H9 (cell line): ENCODE data around the gene ZNF165. TPM values are rescaled to one million over a fixed set of nuclear protein-coding genes. Genes with fewer than 3 reads are reported as not detected.

ENCODE experiments used
- DNase-seq: peaks from one replicate; pipeline ENCODE4 v3.0.0-alpha.2; 2017
- H2AFZ ChIP-seq: one replicate; pipeline ENCODE4 v1.6.1; 2013; ENCODE audit warnings: mild to moderate bottlenecking, low read length, control low read depth, moderate library complexity
- H2AK5ac ChIP-seq: 2 replicates; pipeline ENCODE4 v1.6.1; 2013; ENCODE audit warnings: low read length, control low read depth, mixed read lengths; ENCODE audit not compliant: insufficient read length
- H2BK120ac ChIP-seq: one replicate; pipeline ENCODE4 v1.6.1; 2013; ENCODE audit warnings: low read depth, mild to moderate bottlenecking, low read length, control low read depth, inconsistent platforms; ENCODE audit not compliant: poor library complexity, severe bottlenecking
- H2BK12ac ChIP-seq: 2 replicates; pipeline ENCODE4 v1.6.1; 2013; ENCODE audit warnings: low read length, control low read depth, mixed read lengths, low read depth; ENCODE audit not compliant: insufficient read length
- H2BK15ac ChIP-seq: 2 replicates; pipeline ENCODE4 v1.6.1; 2013; ENCODE audit warnings: low read depth, low read length, control low read depth
- H2BK20ac ChIP-seq: one replicate; pipeline ENCODE4 v1.6.1; 2013; ENCODE audit warnings: low read depth, mild to moderate bottlenecking, low read length, control low read depth, inconsistent platforms; ENCODE audit not compliant: poor library complexity, severe bottlenecking
- H2BK5ac ChIP-seq: 2 replicates; pipeline ENCODE4 v1.6.1; 2013; ENCODE audit warnings: low read length, control low read depth, mixed read lengths; ENCODE audit not compliant: insufficient read length
- H3K14ac ChIP-seq: 2 replicates; pipeline ENCODE4 v1.6.1; 2013; ENCODE audit warnings: low read length, control low read depth; ENCODE audit not compliant: insufficient read depth
- H3K18ac ChIP-seq: 2 replicates; pipeline ENCODE4 v1.6.1; 2013; ENCODE audit warnings: low read depth, mild to moderate bottlenecking, mixed read lengths, low read length, control low read depth; ENCODE audit not compliant: insufficient read length
- H3K23ac ChIP-seq: 2 replicates; pipeline ENCODE4 v1.6.1; 2013; ENCODE audit warnings: low read length, control low read depth, mixed read lengths, low read depth; ENCODE audit not compliant: insufficient read length
- H3K23me2 ChIP-seq: 2 replicates; pipeline ENCODE4 v1.6.1; 2013; ENCODE audit warnings: low read depth, mild to moderate bottlenecking, mixed read lengths, low read length, control low read depth; ENCODE audit not compliant: insufficient read length, poor library complexity, severe bottlenecking
- H3K27ac ChIP-seq: 2 replicates; pipeline ENCODE4 v1.5.1; 2013; ENCODE audit warnings: low read length, control low read depth, mixed read lengths, low read depth; ENCODE audit not compliant: insufficient read length
- H3K27me3 ChIP-seq: 2 replicates; pipeline ENCODE4 v1.6.1; 2013; ENCODE audit warnings: low read length, control low read depth, inconsistent platforms; ENCODE audit not compliant: insufficient read depth
- H3K4ac ChIP-seq: 2 replicates; pipeline ENCODE4 v1.6.1; 2013; ENCODE audit warnings: low read depth, mild to moderate bottlenecking, control low read depth, inconsistent platforms, low read length, moderate library complexity
- H3K4me1 ChIP-seq: 2 replicates; pipeline ENCODE4 v1.6.1; 2013; ENCODE audit warnings: low read length, control low read depth, inconsistent platforms; ENCODE audit not compliant: insufficient read depth
- H3K4me2 ChIP-seq: 2 replicates; pipeline ENCODE4 v1.6.1; 2013; ENCODE audit warnings: low read length, control low read depth, mixed read lengths; ENCODE audit not compliant: insufficient read length, insufficient read depth
- H3K56ac ChIP-seq: 2 replicates; pipeline ENCODE4 v1.6.1; 2013; ENCODE audit warnings: low read depth, mild to moderate bottlenecking, mixed read lengths, low read length, control low read depth; ENCODE audit not compliant: insufficient read length
- H3K79me1 ChIP-seq: 2 replicates; pipeline ENCODE4 v1.6.1; 2013; ENCODE audit warnings: low read depth, mild to moderate bottlenecking, moderate library complexity, low read length, control low read depth, inconsistent platforms; ENCODE audit not compliant: insufficient read depth, poor library complexity, severe bottlenecking
- H3K79me2 ChIP-seq: 2 replicates; pipeline ENCODE4 v1.6.1; 2013; ENCODE audit warnings: low read length, control low read depth, inconsistent platforms; ENCODE audit not compliant: insufficient read depth
- H3K9ac ChIP-seq: 2 replicates; pipeline ENCODE4 v1.6.1; 2013; ENCODE audit warnings: low read length, control low read depth, mixed read lengths; ENCODE audit not compliant: insufficient read length; ENCODE audit errors: extremely low read depth
- H3K9me3 ChIP-seq: one replicate; pipeline ENCODE4 v1.6.1; 2013; ENCODE audit warnings: low read depth, low read length, inconsistent platforms; ENCODE audit not compliant: control insufficient read depth
- H3T11ph ChIP-seq: one replicate; pipeline ENCODE4 v1.6.1; 2013; ENCODE audit warnings: mild to moderate bottlenecking, low read length, control low read depth, inconsistent platforms
- H4K20me1 ChIP-seq: one replicate; pipeline ENCODE4 v1.6.1; 2013; ENCODE audit not compliant: control insufficient read depth, insufficient read length, insufficient read depth
- H4K5ac ChIP-seq: 2 replicates; pipeline ENCODE4 v1.6.1; 2013; ENCODE audit warnings: low read depth, mild to moderate bottlenecking, mixed read lengths, low read length, control low read depth; ENCODE audit not compliant: insufficient read length
- H4K8ac ChIP-seq: replicated peaks from 2 replicates; pipeline ENCODE4 v1.6.1; 2013; ENCODE audit warnings: low read length, control low read depth, mixed read lengths, low read depth; ENCODE audit not compliant: insufficient read length
- H4K91ac ChIP-seq: 2 replicates; pipeline ENCODE4 v1.6.1; 2013; ENCODE audit warnings: low read depth, mild to moderate bottlenecking, moderate library complexity, mixed read lengths, low read length, control low read depth; ENCODE audit not compliant: insufficient read length
- H3K27ac Mint-ChIP-seq, 3 experiments: 2 replicates in 2 of 3; 3 replicates in 1 of 3; pipeline ENCODE4 v1.8.0; 2020 to 2021; ENCODE audit warnings: mixed read lengths in 3 of 3, mild to moderate bottlenecking in 1 of 3, moderate library complexity in 1 of 3
- H3K27me3 Mint-ChIP-seq: 2 replicates; pipeline ENCODE4 v1.8.0; 2021; ENCODE audit warnings: low read depth, mild to moderate bottlenecking, moderate library complexity, mixed read lengths
- H3K36me3 Mint-ChIP-seq, 3 experiments: 2 replicates in 2 of 3; 3 replicates in 1 of 3; pipeline ENCODE4 v1.8.0; 2020 to 2021; ENCODE audit warnings: low read depth in 3 of 3, mixed read lengths in 3 of 3; ENCODE audit not compliant: insufficient read depth in 1 of 3
- H3K4me1 Mint-ChIP-seq, 2 experiments: 2 replicates each; pipeline ENCODE4 v1.8.0; 2020; ENCODE audit warnings: mixed read lengths in 2 of 2
- H3K4me3 Mint-ChIP-seq, 2 experiments: 2 replicates in 1 of 2; 3 replicates in 1 of 2; pipeline ENCODE4 v1.8.0; 2020 to 2021; ENCODE audit warnings: mild to moderate bottlenecking in 2 of 2, mixed read lengths in 2 of 2, moderate library complexity in 1 of 2
- H3K9me3 Mint-ChIP-seq, 2 experiments: 2 replicates in 1 of 2; 3 replicates in 1 of 2; pipeline ENCODE4 v1.8.0; 2020; ENCODE audit warnings: mild to moderate bottlenecking in 2 of 2, mixed read lengths in 2 of 2, moderate library complexity in 1 of 2
- WGBS: extraction: QIAGEN DNeasy Blood & Tissue Kit; methylation state at CpG from one replicate; pipeline ENCODE4 v1.1.7; 2013; ENCODE audit warnings: missing lambda C conversion rate, low lambda C conversion rate, mixed read lengths; ENCODE audit not compliant: insufficient read length; ENCODE audit errors: extremely low coverage; 5-methylcytosine and 5-hydroxymethylcytosine counted together
- total RNA-seq: library from RNA; stranded (reverse); gene quantifications from 2 replicates; pipeline ENCODE4 v1.2.1, GENCODE V29; 2021
- TF ChIP-seq, protein P1 (sequence below): fragments of 200-600 bp; sonication (generic); conservative IDR thresholded peaks from 3 replicates; pipeline ENCODE4 v1.8.0; 2021; ENCODE audit warnings: antibody characterized with exemption, mild to moderate bottlenecking

ZNF165 gene
- total RNA-seq, 1 experiment from 2014 or later, result 5.8 TPM

DNA sequence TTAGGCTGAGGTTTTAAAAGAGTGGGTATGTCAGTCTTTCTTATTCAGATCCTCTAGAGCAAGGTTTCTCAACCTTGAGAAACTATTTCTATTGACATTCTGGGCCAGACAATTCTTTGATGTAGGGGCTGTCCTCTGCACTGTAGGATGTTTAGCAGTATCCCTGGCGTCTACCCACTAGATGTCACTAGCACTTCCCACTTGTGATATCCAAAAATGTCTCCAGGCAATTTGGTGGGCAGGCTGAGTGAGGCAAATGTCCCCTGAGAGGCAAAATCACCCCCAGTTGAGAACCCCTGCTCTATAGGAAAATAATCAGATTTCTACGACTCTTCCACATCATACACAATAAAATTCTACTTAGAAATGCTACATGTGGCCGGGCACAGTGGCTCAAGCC lies 53.6 kb downstream of the ZNF165 start:
- Mint-ChIP-seq H3K4me3 (peak overlapping the region in 1 of 2 experiments; percentile 6; a peak in 3 of 5 replicates), H3K36me3 (peaks cover 2 to 23% (median 19%) of the 10 kb centered on the region in 3 experiments; a peak in 6 of 7 replicates), H3K27me3 (peaks cover 3% of the 10 kb centered on the region; the same call in 1 of the 2 replicates), H3K9me3 (no peaks in the 10 kb centered on the region), H3K4me1 (peaks cover 19 to 22% of the 10 kb centered on the region in 2 experiments), H3K27ac (peak overlapping the region in 2 of 3 experiments; percentile 36 to 65; a peak in 3 of 7 replicates)
- H3K23ac ChIP-seq, result no peak overlapping the region
- no peak overlapping the region for H3K9ac ChIP-seq
- no peak overlapping the region for H3K14ac ChIP-seq
- no peak overlapping the region for H2AFZ ChIP-seq
- H4K20me1 ChIP-seq, result no peaks in the 10 kb centered on the region
- no peaks in the 10 kb centered on the region for H3K79me1 ChIP-seq
- H3K27me3 ChIP-seq, result no peaks in the 10 kb centered on the region
- H3K27ac ChIP-seq, result no peak overlapping the region
- TF ChIP-seq, protein P1, sequence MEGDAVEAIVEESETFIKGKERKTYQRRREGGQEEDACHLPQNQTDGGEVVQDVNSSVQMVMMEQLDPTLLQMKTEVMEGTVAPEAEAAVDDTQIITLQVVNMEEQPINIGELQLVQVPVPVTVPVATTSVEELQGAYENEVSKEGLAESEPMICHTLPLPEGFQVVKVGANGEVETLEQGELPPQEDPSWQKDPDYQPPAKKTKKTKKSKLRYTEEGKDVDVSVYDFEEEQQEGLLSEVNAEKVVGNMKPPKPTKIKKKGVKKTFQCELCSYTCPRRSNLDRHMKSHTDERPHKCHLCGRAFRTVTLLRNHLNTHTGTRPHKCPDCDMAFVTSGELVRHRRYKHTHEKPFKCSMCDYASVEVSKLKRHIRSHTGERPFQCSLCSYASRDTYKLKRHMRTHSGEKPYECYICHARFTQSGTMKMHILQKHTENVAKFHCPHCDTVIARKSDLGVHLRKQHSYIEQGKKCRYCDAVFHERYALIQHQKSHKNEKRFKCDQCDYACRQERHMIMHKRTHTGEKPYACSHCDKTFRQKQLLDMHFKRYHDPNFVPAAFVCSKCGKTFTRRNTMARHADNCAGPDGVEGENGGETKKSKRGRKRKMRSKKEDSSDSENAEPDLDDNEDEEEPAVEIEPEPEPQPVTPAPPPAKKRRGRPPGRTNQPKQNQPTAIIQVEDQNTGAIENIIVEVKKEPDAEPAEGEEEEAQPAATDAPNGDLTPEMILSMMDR, result peak; percentile 58
- no peak overlapping the region for H2BK20ac ChIP-seq
- no peak overlapping the region for H3T11ph ChIP-seq
- no CpG with 5 or more reads among the region's 3 CpGs for WGBS
- no peak overlapping the region for H2BK120ac ChIP-seq
- H3K23me2 ChIP-seq, result peaks cover 19% of the 10 kb centered on the region
- H4K91ac ChIP-seq, result no peak overlapping the region
- H4K5ac ChIP-seq, result no peak overlapping the region
- H3K4ac ChIP-seq, result no peak overlapping the region
- no peak overlapping the region for H2BK5ac ChIP-seq
- no peak overlapping the region for H2AK5ac ChIP-seq
- no peak overlapping the region for H3K4me2 ChIP-seq
- DNase-seq, result peak; percentile 28
- H3K56ac ChIP-seq, result no peak overlapping the region
- peaks cover 4% of the 10 kb centered on the region; the same call in 1 of the 2 replicates for H3K4me1 ChIP-seq
- no peak overlapping the region for H3K18ac ChIP-seq
- peaks cover 2% of the 10 kb centered on the region; the same call in 1 of the 2 replicates for H3K79me2 ChIP-seq
- no peak overlapping the region for H2BK12ac ChIP-seq
- H2BK15ac ChIP-seq, result no peak overlapping the region
- H3K9me3 ChIP-seq, result no peaks in the 10 kb centered on the region
- H4K8ac ChIP-seq, result no peak overlapping the region
